ENCODE measurements around the gene NME4.
"Not testable (repeated sequence)": the region's sequence is repeated elsewhere in the genome, so short reads cannot be mapped to it uniquely, and the experiment has no call there.

Gene NME4

DNA sequence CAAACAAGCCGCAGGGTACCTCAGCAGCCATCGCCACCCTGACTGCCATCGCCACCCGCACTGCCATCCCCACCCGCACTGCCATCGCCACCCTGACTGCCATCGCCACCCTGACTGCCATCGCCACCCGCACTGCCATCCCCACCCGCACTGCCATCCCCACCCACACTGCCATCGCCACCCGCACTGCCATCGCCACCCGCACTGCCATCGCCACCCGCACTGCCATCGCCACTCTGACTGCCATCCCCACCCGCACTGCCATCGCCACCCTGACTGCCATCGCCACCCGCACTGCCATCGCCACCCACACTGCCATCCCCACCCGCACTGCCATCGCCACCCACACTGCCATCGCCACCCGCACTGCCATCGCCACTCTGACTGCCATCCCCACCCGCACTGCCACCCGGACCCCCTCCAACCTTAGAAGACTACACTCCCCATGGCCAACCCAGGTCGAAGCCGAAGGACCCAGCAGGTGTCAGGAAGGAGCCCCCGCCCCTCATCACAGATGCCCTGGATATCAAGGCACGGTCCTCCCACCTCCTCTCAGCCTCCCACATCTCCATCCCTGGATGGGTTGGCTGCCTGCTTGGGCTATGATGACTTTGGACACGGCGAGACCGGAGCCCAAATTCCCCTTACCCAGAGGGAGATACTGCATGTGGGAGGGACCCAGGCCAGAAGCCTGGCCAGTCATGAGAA is 18.7 kb upstream of the NME4 start:
- not testable (repeated sequence) for DNase-seq

DNA sequence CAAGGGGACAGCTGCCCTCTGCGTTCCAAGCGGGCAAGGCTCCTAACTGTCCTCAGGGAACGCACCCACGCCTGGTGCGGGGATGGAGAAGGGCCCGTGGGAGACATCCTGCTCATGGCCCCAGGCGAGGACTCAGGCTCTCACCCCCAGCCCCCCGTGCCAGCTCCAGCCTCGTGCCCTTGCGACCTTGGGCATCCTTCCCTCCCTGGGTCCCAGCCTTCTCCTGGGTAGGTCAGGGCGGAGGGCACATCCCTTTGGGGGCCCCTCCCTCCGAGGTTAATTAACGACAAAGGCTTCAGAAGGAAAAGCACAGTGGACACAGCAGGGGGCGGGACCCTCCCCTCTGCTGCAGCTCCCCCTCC is 18.2 kb upstream of the NME4 start:
- DNase-seq, result no peak

DNA sequence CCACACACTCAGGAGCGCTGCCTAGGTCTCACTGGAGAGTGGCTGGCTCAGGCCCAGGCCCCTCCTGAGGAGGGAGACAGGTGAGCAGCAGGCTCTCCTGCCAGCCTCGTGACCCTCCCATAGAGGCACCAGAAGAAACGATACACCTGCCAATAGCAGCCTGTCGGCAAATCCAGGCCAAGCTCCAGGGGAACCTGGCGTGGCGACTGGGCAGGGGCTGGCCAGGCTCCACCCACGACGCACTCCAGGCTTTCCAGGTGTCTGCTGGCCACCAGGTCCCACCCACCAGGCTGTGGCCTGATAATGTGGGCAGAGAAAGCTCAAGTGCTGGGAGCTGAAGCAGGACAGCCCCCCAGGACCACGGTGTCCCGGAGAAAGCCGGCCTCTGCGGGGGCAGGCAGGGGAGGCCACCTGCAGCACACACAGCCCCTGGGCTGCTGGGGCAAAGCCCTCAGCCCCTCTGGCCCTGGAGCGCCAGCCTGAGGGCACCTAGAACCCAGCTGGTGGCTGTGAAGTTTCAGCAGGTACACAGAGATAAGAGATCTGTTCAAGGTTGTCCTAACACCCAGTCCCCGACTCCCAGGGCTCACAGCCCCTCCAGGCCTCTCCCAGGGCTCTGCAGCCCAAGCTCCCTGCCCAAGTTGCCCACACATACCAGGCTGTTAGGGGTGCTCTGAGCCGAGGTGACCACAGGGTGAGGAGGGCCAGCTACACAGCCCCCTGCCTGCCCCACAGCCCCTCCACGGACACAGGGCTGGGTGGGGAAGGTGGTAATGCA is 17.6 kb upstream of the NME4 start:
- no peak for DNase-seq

DNA sequence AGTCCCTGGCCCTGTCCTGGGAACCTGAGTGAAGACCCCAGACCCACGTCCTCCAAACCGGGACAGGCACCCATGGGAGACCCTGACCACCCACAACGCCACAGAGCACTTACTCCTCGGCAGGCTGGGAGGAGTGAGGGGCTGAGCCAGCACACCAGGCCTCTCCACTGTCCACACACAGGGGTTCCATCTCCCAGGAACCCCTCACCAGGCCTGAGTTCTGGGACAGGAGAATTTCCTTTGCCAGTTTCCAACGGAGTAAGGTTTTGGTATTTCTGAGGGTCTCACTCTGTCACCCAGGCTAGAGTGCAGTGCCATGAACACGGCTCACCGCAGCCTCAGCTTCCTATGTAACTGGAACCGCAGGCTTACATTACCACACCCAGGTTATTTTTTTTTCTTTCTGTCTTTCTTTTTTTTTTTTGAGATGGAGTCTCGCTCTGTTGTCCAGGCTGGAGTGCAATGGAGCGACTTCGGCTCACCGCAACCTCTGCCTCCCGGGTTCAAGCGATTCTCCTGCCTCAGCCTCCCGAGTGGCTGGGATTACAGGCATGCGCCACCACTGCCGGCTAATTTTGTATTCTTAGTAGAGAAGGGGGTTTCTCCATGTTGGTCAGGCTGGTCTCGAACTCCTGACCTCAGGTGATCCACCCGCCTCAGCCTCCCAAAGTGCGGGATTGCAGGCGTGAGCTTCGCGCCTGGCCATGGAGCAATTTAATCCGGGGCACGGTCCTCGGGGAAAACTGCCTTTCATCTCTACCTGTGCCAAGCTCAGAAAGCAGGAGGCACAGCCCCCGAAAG is 16.8 kb upstream of the NME4 start:
- no peak for DNase-seq

DNA sequence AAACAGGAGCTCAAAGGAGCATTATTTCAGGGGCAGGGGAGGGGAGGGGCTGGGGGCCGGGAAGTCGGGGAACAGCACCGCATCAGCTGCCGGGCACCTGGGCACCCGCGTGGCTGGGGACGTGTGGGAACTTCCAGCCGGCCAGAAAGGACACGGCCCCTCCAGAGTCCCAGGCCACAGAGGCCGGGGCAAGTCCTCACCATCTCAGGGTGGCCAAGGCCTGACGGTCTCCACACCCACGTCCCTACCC is 16.3 kb upstream of the NME4 start:
- DNase-seq, result no peak

DNA sequence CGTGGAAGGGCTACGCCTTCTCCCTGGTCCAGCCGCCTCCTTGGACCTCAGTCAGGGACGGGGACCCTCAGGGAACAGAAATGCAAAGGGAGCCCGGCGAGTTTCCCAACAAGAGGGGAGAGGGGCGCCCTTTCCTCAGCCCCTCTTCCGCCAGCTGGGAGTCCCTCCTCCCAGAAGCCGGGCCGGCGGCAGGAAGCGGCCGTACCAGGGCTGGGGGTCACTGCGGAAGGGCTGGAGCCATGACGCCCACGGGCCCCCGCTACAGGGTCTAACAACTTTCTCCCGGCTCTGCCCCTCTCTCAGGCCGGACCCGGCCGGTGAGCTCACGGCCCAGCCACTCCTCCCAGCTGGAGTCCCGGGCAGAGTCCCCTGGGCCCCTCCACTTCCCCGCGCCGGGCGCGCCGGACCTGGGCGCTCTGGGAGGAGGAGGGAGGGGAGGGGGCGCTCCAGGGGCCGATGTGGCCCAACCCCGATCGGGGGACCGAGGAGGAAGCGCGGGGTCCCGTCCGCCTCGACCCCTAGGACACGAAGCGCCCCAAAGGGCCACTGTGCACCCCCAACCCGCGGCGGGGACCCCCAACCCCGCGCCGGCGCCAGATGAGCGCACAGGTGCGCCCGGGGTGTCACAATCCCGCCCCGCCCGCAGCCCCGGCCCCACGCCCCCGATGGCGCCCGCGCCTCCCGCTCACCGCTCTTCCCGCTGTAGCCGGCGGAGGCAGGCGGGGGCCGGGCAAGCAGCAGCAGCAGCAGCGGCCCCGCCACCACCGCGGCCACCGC is 15.8 kb upstream of the NME4 start:
- DNase-seq, result peak in 2 of 5 experiments; percentile 31 to 49

DNA sequence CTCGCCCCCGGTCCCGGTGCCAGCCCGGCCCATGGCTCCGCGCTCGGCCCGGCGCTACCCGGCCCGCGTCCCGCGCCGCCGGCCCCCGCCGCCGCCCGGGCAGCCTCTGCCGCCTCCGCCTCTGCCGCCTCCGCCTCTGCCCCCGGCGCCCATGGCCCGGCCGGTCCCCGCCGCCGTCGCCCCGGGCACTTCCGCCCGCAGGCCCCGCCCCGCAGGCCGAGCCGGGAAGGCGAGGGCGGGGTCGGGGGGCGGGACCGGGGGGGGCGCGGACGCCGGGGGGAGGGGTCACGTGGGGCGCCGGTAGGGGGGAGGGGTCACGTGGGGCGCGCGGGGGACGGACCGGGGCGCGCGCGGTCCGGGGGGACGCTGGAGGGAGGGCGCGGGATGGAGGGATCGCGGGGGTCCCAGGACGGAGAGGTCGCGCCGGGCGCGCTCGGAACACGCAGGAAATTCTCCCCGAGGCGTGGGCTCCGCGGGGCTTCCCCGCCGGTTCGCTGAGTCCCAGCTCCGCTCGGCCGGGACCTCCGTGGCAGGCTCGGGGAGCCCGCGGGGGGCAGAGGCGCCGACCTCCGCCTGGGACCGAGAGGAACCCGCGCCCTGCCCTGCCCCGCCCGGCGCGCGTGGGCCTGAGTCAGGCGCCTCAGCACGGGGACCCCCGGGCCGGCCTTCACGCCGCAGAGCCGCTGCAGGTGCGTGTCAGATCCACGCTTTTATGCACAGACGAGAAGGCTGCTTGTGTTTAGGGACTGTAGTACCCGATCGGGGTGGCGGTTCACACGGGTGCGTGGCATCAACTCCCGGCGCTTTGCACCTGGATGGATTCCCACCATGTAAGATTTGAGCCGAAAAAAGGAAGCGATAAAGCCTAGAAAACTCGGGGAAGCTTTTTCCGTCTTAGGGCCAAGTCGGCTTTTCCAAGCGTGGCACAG is 14.9 kb upstream of the NME4 start, which contains the start of gene PGAP6:
Gene PGAP6, minus strand, starts transcription at position 190 of the 929 bp plus-strand sequence. Its CDS starts 157 bp downstream, at position 33.
- DNase-seq, result peak; percentile 38 to 71 (median 62)

DNA sequence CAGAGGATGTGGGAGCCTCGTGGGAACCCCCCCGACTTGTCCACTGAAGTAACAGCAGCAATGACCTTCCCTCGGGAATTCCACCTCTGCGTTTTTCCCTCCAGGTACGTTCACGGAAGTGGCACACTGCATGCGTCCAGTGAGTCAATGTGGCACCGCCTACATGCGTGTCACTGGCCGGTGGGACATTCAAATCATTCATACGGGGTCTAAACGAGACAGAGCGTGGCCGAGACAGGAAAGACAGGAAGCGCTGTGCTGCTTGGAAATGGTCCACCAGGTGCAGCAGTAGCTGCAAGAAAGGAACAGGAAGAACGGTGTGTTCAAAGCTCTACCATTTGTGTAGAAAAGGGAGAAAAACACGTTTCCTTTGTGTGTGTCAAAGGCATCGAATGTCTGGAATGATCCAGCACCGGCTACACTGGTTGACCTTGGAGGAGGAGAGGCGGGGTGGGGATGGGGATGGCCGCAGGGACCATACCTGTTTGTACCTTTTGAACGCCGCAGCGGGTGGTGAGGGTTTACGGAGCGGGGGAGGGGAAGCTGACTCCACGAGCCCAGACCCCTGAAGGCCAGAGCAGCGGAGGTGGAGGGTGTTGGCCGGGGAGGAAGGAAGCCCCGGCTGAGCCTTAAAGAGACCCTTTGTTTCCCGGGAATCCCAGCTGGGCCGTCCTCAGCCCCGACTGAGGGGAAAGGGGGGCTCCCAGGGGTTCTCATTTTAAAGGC is 13.5 kb upstream of the NME4 start:
- peak in 2 of 5 experiments; percentile 37 to 48 for DNase-seq

DNA sequence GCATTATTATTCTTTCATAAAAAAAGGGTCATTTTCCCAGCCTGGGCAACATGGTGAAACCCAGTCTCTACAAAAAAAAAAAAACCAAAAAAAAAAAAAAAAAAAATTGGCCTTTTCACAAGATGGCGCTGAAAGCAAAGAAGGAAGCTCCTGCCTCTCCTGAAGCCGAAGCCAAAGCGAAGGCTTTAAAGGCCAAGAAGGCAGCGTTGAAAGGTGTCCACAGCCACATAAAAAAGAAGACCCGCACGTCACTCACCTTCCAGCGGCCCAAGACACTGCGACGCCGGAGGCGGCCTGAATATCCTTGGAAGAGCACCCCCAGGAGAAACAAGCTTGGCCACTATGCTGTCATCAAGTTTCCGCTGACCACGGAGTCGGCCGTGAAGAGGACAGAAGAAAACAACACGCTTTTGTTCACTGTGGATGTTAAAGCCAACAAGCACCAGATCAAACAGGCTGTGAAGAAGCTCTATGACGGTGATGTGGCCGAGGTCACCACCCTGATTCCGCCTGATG is 10.3 kb upstream of the NME4 start:
- DNase-seq, result no peak

DNA sequence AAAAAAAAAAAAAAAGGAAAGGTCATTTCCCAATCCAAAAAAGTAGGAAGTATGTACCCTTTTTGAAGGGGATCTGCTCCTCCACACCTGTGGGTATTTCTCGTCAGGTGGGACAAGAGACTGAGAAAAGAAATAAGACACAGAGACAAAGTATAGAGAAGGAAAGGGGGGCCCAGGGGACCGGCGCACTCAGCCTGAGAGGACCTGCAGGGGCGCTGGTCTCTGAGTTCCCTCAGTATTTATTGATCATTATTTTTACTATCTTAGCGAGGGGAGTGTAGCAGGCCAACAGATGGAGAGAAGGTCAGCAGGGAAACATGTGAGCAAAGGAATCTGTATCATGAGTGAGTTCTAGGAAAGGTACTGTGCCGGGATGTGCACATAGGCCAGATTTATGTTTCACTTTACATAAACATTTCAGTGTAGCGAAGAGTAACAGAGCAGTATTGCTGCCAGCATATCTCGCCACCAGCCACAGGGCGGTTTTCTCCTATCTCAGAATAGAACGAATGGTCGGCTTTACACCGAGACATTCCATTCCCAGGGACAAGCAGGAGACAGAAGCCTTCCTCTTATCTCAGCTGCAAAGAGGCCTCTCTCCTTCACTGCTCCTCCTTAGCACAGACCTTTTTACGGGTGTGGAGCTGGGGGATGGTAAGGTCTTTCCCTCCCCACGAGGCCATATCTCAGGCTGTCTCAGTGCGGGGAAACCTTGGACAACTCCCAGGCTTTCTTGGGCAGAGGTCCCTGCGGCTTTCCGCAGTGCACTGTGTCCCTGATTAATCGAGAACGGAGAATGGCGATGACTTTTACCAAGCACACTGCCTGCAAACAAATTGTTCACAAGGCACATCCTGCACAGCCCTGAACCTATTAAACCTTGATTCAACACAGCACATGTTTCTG is 9.0 kb upstream of the NME4 start:
- not testable (repeated sequence) for DNase-seq

DNA sequence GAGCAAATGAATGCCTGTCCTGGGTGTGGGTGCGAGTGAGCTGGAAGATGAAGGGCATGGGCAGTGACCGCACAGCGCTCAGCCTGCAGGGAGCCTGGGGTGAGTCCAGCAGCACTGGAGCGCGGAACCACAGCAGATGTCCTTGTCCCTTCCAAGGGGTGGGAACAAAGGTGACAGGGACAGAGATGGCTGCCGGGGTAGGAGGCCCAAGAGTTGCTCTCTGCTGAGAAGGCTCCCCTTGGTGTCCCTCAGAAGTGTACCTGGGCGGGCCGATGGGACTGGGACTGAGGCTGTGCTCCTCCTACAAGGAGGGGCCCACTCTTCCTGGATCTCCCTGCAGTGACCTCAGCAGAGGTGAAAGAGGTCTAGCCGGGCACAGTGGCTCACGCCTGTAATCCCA is 7.6 kb upstream of the NME4 start:
- no peak for DNase-seq

DNA sequence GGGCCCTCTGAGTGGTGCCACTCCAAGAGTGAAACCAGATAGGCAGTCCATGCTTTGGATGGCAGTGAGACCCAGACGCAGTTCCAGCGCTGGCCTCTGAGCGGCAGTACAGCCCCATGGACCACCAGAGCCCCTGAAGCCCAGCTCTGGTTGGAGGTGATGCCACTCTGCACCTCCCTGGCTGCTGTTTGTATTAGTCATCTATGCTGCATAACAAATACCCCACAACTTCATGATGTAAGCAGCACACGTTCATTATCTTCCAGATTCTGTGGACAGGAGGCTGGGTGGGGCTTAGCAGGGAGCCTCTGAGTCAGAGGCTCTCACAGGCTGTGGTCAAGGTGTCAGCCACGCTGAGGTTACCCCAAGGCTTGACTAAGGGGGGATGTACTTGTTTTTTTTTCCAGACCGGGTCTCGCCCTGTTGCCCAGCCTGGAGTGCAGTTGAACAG is 5.1 kb upstream of the NME4 start:
- peak in 4 of 5 experiments; percentile 55 to 82 (median 70) for DNase-seq

DNA sequence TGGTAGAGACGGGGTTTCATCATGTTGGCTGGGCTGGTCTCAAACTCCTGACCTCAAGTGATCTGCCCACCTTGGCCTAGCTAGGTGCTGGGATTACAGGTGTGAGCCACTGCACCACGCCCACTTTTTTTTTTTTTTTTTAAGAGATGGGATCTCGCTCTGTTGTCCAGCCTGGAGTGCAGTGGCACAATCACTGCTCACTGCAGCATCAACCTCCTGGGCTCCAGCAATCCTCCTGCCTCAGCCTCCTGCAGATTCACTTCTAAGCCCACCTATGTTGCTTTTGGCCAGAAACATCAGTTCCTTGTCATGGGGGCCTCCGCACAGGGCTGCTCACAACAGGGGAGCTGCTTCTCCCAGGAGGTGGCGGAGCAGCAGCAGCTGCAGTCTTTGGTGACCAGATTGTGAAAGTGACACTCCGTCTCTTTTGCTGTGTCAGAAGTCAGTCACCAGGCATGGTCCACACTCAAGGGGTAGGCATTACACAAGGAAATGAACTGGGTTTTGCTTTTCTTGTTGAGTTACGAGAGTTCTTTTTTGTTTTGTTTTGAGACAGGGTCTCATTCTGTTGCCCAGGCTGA is 4.5 kb upstream of the NME4 start:
- no peak for DNase-seq

DNA sequence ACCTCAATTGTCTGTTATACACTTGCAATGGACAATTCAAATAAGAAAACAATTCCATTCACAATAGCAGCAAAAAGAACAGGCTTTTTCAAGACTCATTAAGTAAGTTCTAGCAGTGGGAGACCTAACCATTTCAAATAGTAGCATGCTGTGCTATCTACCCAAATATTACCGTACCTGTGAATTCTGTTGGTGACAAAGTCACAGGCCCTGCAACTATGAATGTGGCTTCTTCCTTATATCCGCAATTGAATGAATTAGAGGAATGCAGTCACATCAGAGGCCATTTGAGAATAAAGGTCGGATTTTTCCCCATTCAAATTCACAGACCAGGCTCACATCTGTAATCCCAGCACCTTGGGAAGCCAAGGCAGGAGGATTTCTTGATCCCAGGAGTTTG is 800 bp upstream of the NME4 start:
- no peak for DNase-seq

DNA sequence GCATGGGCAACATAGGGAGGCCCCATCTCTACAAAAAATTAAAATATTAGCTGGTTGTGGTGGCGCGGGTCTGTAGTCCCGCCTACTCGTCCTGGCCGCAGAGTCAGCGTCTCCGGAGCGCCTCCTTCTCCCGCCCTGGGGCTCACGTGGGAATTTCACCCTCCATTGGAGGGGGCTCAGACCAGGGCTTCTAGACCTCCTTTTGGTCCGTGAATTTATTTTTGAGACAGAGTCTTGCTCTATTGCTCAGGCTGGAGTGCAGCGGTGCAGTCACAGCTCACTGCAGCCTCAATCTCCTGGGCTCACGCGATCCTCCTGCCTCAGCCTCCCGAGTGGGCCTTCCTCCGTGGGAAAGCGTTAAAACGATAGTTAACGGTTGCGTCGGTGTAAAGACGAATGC is 394 bp upstream of the NME4 start:
- no peak for DNase-seq

DNA sequence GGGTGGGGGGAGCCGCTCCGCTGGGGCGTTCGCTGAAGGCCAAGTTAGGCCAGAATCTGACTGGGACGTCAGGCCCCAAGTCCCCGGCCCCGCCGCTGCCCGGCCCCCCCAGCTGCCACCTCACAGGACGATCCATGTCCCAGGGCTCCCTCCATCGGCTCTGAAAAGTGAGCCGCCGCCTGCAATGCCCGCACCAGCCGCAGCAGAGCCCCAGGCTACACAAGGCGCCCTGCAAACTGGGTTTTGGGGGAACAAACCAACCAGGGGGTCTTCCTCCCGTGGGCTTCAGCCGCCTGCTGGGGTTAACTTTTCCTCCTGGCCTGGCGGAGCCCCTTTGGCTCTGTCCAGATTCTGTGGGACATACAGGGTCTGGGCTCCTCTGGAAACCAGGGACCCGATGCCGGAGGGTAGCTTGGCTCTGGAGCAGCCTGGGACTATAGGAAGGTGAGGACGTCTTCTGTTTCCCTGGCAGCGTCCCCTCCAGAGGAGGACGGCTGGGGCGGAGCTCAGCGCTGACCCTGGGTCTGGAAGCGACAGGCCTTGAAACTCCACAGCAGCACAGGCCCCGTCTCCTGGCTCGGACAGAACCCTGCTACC is 835 bp downstream of the NME4 start:
- peak in 1 of 5 experiments; percentile 39 for DNase-seq

DNA sequence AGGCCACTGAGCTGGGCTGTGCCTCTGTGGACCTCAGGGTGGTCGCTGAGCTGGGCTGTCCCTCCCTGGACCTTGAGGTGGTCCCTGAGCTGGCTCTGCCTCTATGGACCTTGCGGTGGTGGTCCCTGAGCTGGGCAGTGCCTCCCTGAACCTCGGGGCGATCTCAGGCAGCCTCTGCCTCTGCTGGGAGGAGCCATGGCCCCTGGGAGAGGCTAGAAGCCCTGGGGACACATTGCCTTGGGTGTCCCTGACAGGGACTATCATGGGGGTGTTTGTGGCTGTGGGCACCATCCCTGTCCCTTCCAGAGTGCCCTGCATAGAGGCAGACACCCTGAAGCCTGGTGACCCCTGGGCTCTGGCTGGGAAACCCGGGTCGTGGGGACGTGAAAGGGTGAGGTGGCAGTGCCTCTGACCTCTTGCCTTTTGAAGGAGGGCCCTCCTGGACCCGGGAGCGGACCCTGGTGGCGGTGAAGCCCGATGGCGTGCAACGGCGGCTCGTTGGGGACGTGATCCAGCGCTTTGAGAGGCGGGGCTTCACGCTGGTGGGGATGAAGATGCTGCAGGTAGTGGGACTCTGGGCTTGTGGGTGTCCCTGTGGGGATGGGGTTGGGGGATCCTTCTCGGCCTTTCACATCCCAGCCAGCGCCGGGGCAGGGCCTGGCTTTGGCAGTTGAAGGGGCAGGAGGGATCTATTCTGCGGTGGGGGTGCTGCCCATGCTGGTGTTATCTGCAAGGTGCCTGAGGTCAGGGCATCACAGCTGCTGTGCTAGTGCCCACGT is 1.8 kb downstream of the NME4 start:
- no peak for DNase-seq
